HG02973 (cell line): ENCODE data around the gene MIF.
A peak's percentile ranks its signal among the peaks of the same experiment; 100 is the strongest.
"Not testable (repeated sequence)": the region's sequence is repeated elsewhere in the genome, so short reads cannot be mapped to it uniquely, and the experiment has no call there.

Experiments
- ATAC-seq: cut with Tn5 transposase; IDR thresholded peaks from one replicate; pipeline ENCODE4 v1.9.1; 2021; ENCODE audit warnings: moderate library complexity; ENCODE audit not compliant: unreplicated experiment

Gene MIF

GRCh38 chr22:23893945-23894709 is at the start of gene MIF:
MIF (plus strand) TSS chr22:23894383; CDS start chr22:23894475, 92 bp downstream.
- peak; percentile 71 for ATAC-seq

GRCh38 chr22:23844739-23845202 is 49.4 kb upstream of the MIF start:
- no peak for ATAC-seq

GRCh38 chr22:23845265-23846080 is 48.7 kb upstream of the MIF start:
- ATAC-seq, result no peak

- no peak for ATAC-seq
Observed at GRCh38 chr22:23846081-23846469, 48.1 kb upstream of the MIF start.

GRCh38 chr22:23847310-23847920 is 46.8 kb upstream of the MIF start:
- no peak for ATAC-seq

GRCh38 chr22:23847991-23848864 is 46.0 kb upstream of the MIF start:
- no peak for ATAC-seq

GRCh38 chr22:23849009-23850006 is 44.9 kb upstream of the MIF start:
- ATAC-seq, result no peak

GRCh38 chr22:23850136-23850611 is 44.0 kb upstream of the MIF start:
- ATAC-seq, result no peak

GRCh38 chr22:23856721-23857605 is 37.2 kb upstream of the MIF start:
- peak; percentile 31 for ATAC-seq

GRCh38 chr22:23857606-23858483 is 36.3 kb upstream of the MIF start, which contains the start of gene SLC2A11:
SLC2A11 (plus strand) TSS chr22:23857875; CDS start chr22:23858000, 125 bp downstream.
- ATAC-seq, result peak; percentile 86

GRCh38 chr22:23858484-23858815 is 35.7 kb upstream of the MIF start:
- no peak for ATAC-seq

- ATAC-seq, result no peak
Observed at GRCh38 chr22:23859201-23859600, 35.0 kb upstream of the MIF start.

GRCh38 chr22:23860187-23860586 is 34.0 kb upstream of the MIF start:
- not testable (repeated sequence) for ATAC-seq

GRCh38 chr22:23862103-23862502 is 32.1 kb upstream of the MIF start:
- no peak for ATAC-seq

GRCh38 chr22:23864499-23865154 is 29.6 kb upstream of the MIF start:
- not testable (repeated sequence) for ATAC-seq

GRCh38 chr22:23868580-23868979 is 25.6 kb upstream of the MIF start:
- ATAC-seq, result no peak

- no peak for ATAC-seq
Observed at GRCh38 chr22:23874871-23875270, 19.3 kb upstream of the MIF start.
